ENCODE data around the gene GBE1. TPM values are rescaled to one million over a fixed set of nuclear protein-coding genes. Genes with fewer than 3 reads are reported as not detected.

Gene GBE1
- total RNA-seq, 1 donor: 184 TPM

- peak overlapping the region; percentile 91 for H3K27ac ChIP-seq (ENCODE audit: low read depth, low read length)
- no peaks in the 10 kb centered on the region for H4K20me1 ChIP-seq (ENCODE audit: insufficient read depth, low read length)
- H3K9me3 ChIP-seq (ENCODE audit: low read depth, low read length): no peaks in the 10 kb centered on the region
- peak overlapping the region; percentile 44 for H3K4me3 ChIP-seq (ENCODE audit: insufficient read depth, low read length)
- H3K36me3 ChIP-seq (ENCODE audit: insufficient read depth, low read length): peaks cover 4% of the 10 kb centered on the region
- H3K4me2 ChIP-seq (ENCODE audit: insufficient read depth, low read length): peak overlapping the region; percentile 69
- peaks cover 70% of the 10 kb centered on the region for H3K79me2 ChIP-seq (ENCODE audit: insufficient read depth, low read length)
- no peak overlapping the region for H2AFZ ChIP-seq (ENCODE audit: low read length)
- peaks cover 48% of the 10 kb centered on the region for H3K4me1 ChIP-seq (ENCODE audit: insufficient read depth, low read length)
- H3K27me3 ChIP-seq (ENCODE audit: insufficient read depth, low read length): no peaks in the 10 kb centered on the region
- no peak for DNase-seq (ENCODE audit: insufficient read length, low spot score, missing footprints)
- TF ChIP-seq CTCF (IDR thresholded peaks at IDR 0.05; ENCODE audit: extremely low read depth, low read depth, low read length): no peak
Observed at GRCh38 chr3:81728766-81729544, 32.5 kb downstream of the GBE1 start.

GRCh38 chr3:81726735-81727134, 34.7 kb downstream of the GBE1 start:
- Histone ChIP-seq H3K9me3 (ENCODE audit: low read depth, low read length) (no peaks in the 10 kb centered on the region), H3K79me2 (ENCODE audit: insufficient read depth, low read length) (peaks cover 68% of the 10 kb centered on the region), H3K4me3 (ENCODE audit: insufficient read depth, low read length) (peak overlapping the region; percentile 48), H4K20me1 (ENCODE audit: insufficient read depth, low read length) (no peaks in the 10 kb centered on the region), H3K4me1 (ENCODE audit: insufficient read depth, low read length) (peaks cover 55% of the 10 kb centered on the region), H3K27ac (ENCODE audit: low read depth, low read length) (peak overlapping the region; percentile 91), H3K4me2 (ENCODE audit: insufficient read depth, low read length) (peak overlapping the region; percentile 77), H2AFZ (ENCODE audit: low read length) (peak overlapping the region; percentile 60), H3K36me3 (ENCODE audit: insufficient read depth, low read length) (peaks cover 4% of the 10 kb centered on the region), H3K27me3 (ENCODE audit: insufficient read depth, low read length) (no peaks in the 10 kb centered on the region)
- no peak for DNase-seq (ENCODE audit: insufficient read length, low spot score, missing footprints)
- TF ChIP-seq CTCF (IDR thresholded peaks at IDR 0.05; ENCODE audit: extremely low read depth, low read depth, low read length): no peak

GRCh38 chr3:81726132-81726531, 35.3 kb downstream of the GBE1 start:
- no peak for DNase-seq (ENCODE audit: insufficient read length, low spot score, missing footprints)
- Histone ChIP-seq H3K9me3 (ENCODE audit: low read depth, low read length) (no peaks in the 10 kb centered on the region), H3K27me3 (ENCODE audit: insufficient read depth, low read length) (no peaks in the 10 kb centered on the region), H3K27ac (ENCODE audit: low read depth, low read length) (peak overlapping the region; percentile 91), H3K4me2 (ENCODE audit: insufficient read depth, low read length) (peak overlapping the region; percentile 77), H3K4me3 (ENCODE audit: insufficient read depth, low read length) (no peak overlapping the region), H3K79me2 (ENCODE audit: insufficient read depth, low read length) (peaks cover 68% of the 10 kb centered on the region), H3K4me1 (ENCODE audit: insufficient read depth, low read length) (peaks cover 55% of the 10 kb centered on the region), H3K36me3 (ENCODE audit: insufficient read depth, low read length) (peaks cover 4% of the 10 kb centered on the region), H2AFZ (ENCODE audit: low read length) (no peak overlapping the region), H4K20me1 (ENCODE audit: insufficient read depth, low read length) (no peaks in the 10 kb centered on the region)
- no peak for TF ChIP-seq CTCF (IDR thresholded peaks at IDR 0.05; ENCODE audit: extremely low read depth, low read depth, low read length)

GRCh38 chr3:81723732-81724313, 37.6 kb downstream of the GBE1 start:
- peak overlapping the region; percentile 54 for H3K4me3 ChIP-seq (ENCODE audit: insufficient read depth, low read length)
- peak overlapping the region; percentile 81 for H2AFZ ChIP-seq (ENCODE audit: low read length)
- TF ChIP-seq CTCF (IDR thresholded peaks at IDR 0.05; ENCODE audit: extremely low read depth, low read depth, low read length): no peak
- DNase-seq (ENCODE audit: insufficient read length, low spot score, missing footprints): peak; percentile 5
- no peaks in the 10 kb centered on the region for H4K20me1 ChIP-seq (ENCODE audit: insufficient read depth, low read length)
- peak overlapping the region; percentile 86 for H3K4me2 ChIP-seq (ENCODE audit: insufficient read depth, low read length)
- H3K9me3 ChIP-seq (ENCODE audit: low read depth, low read length): no peaks in the 10 kb centered on the region
- H3K36me3 ChIP-seq (ENCODE audit: insufficient read depth, low read length): peaks cover 4% of the 10 kb centered on the region
- peaks cover 61% of the 10 kb centered on the region for H3K79me2 ChIP-seq (ENCODE audit: insufficient read depth, low read length)
- H3K27me3 ChIP-seq (ENCODE audit: insufficient read depth, low read length): no peaks in the 10 kb centered on the region
- peak overlapping the region; percentile 94 for H3K27ac ChIP-seq (ENCODE audit: low read depth, low read length)
- H3K4me1 ChIP-seq (ENCODE audit: insufficient read depth, low read length): peaks cover 46% of the 10 kb centered on the region
